ENCODE data around the gene UBE2G2.

UBE2G2 gene, protein sequence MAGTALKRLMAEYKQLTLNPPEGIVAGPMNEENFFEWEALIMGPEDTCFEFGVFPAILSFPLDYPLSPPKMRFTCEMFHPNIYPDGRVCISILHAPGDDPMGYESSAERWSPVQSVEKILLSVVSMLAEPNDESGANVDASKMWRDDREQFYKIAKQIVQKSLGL

DNA sequence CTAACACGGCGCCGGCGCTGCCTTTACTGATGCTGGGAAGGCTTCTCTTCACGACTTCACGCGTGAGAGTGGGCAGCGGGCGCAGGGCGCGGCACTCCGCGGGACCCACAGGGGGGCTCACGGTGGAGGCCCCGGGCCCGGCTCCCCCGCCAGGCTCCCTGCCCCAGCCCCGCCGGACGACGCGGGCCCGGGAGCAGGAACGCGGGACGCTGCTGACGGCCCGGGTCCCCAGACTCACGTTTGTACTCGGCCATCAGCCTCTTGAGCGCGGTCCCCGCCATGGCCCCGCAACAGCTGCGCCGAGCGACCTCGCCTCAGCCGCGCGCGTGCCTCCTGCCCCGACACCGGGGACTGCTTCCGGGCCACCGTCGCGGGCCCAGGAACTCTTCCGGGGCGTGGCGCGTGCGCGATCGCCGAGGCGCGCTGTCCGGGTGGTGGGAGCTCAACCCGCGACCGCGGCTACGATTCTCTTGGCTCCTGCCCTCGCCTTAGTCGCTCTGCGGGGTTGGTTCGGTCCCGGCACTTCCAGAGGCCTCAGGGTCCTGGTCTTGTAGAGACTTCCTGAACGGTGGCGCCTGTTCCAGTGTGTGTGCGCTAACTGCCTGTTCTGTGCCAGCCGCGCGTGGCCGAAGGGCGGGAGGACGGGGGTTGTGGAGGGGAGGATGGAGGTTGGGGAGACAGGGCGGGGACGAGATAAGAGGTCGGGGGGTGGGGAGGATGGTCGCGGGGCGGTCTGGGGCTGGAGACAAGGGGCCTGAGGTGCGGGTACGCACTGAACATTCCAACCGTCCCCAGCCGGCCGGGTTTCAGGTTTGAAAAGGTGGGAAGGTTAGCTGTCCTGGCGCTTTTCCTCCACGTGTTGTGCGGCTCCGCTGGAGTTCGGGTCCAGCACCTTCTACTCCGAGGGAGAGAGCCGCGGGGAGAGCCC is at the start of gene UBE2G2:
Gene UBE2G2, minus strand, starts transcription at position 353 of the 928 bp plus-strand sequence. Its CDS starts 72 bp downstream, at position 281.
- H3K9me3 ChIP-seq (ENCODE audit: control insufficient read depth in 2 of 2, low read length in 2 of 2), result no peaks in the 10 kb centered on the region
- H3K4me1 ChIP-seq (ENCODE audit: control insufficient read depth, insufficient read depth, low read length), result peaks cover 27% of the 10 kb centered on the region
- H3K36me3 ChIP-seq (ENCODE audit: control insufficient read depth in 2 of 2, insufficient read depth in 2 of 2, low read length in 2 of 2), result peaks cover 16 to 18% of the 10 kb centered on the region in 2 donors
- no peaks in the 10 kb centered on the region for H3K27me3 ChIP-seq (ENCODE audit: control insufficient read depth in 1 of 2, insufficient read depth in 2 of 2, low read length in 2 of 2)
- H3K9ac ChIP-seq (ENCODE audit: low read length in 2 of 2), result peak within 1 kb of the TSS; percentile 63 to 85
- H3K27ac ChIP-seq (ENCODE audit: low read length), result peak within 1 kb of the TSS; percentile 64
- peak within 1 kb of the TSS; percentile 61 to 92 for H3K4me3 ChIP-seq (ENCODE audit: low read length in 2 of 2)

DNA sequence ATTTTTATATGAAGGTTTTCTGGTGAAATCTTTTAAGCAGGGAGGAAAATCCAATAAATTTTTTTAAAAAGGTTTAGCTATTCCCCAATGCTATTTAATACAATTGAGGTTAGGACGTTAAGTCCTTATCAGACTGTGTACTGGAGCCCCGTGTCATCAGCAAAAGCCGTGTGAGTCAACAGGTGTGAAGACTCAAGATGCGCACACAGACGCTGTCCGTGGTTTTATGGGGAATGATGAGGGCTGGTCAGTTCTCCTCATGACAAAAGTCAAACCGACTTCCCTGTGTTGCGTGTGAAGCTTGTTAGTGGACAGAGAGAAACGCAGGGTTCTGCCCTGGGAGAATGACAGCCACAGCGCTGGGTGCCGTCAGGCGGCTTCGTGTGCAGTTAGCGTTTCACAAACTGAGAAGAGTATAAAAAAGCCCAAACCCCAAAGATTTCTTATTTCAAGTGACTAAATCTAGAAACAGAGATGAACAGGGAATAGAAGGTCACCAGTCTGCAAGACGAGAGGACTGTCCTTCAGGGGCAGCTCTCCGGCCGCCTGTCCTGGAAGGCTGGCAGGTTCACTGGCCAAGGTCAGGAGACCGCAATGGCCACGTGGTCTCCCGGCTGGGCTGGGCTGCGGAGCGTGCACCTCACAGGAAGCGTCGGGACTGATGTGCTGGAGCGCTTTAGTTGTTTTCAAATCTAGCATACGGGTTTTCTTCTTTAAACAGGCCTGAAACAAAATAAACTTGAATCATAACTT is 49.5 kb upstream of the UBE2G2 start:
- Histone ChIP-seq H3K9ac (ENCODE audit: low read length in 2 of 2) (no peak overlapping the region), H3K9me3 (ENCODE audit: control insufficient read depth in 2 of 2, low read length in 2 of 2) (no peaks in the 10 kb centered on the region), H3K27me3 (ENCODE audit: control insufficient read depth in 1 of 2, insufficient read depth in 2 of 2, low read length in 2 of 2) (no peaks in the 10 kb centered on the region), H3K4me1 (ENCODE audit: control insufficient read depth, insufficient read depth, low read length) (peaks cover 9% of the 10 kb centered on the region), H3K27ac (ENCODE audit: low read length) (no peak overlapping the region), H3K4me3 (ENCODE audit: low read length in 2 of 2) (no peak overlapping the region), H3K36me3 (ENCODE audit: control insufficient read depth in 2 of 2, insufficient read depth in 2 of 2, low read length in 2 of 2) (peaks cover 36 to 52% of the 10 kb centered on the region in 2 donors)

DNA sequence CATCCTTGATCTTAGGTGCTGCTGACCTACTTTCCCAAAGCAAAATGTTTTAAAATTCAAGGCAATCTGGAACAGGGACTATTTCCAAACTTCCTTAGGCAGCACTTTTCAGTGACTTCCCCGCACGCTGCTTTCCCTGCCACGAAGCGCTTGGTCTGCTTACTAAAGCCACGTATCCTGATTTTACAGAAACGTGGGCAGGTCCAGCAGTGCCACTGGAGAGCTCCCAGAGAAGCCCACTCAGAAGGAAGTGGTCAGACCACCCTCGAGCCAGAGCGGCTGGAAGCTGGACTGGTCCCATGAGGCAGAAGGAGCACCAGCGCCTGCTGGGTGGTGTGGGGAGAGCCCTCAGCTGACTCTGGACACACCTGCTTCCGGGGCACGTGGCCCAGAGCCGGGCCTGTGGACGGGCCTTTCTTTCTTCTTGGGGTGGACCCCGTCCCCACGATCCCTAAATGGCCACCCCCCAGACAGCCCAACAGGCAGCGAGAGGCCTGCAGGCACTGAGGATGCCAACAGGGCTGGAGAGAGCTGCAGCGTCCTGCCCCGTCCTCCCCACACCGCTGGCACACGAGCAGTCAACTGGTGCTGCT is 48.7 kb upstream of the UBE2G2 start:
- no peak overlapping the region for H3K27ac ChIP-seq (ENCODE audit: low read length)
- peaks cover 30 to 45% of the 10 kb centered on the region in 2 donors for H3K36me3 ChIP-seq (ENCODE audit: control insufficient read depth in 2 of 2, insufficient read depth in 2 of 2, low read length in 2 of 2)
- H3K4me3 ChIP-seq (ENCODE audit: low read length in 2 of 2), result no peak overlapping the region
- peaks cover 16% of the 10 kb centered on the region for H3K4me1 ChIP-seq (ENCODE audit: control insufficient read depth, insufficient read depth, low read length)
- H3K27me3 ChIP-seq (ENCODE audit: control insufficient read depth in 1 of 2, insufficient read depth in 2 of 2, low read length in 2 of 2), result peaks cover 4% of the 10 kb centered on the region in 2 donors
- H3K9ac ChIP-seq (ENCODE audit: low read length in 2 of 2), result no peak overlapping the region
- H3K9me3 ChIP-seq (ENCODE audit: control insufficient read depth in 2 of 2, low read length in 2 of 2), result no peaks in the 10 kb centered on the region

DNA sequence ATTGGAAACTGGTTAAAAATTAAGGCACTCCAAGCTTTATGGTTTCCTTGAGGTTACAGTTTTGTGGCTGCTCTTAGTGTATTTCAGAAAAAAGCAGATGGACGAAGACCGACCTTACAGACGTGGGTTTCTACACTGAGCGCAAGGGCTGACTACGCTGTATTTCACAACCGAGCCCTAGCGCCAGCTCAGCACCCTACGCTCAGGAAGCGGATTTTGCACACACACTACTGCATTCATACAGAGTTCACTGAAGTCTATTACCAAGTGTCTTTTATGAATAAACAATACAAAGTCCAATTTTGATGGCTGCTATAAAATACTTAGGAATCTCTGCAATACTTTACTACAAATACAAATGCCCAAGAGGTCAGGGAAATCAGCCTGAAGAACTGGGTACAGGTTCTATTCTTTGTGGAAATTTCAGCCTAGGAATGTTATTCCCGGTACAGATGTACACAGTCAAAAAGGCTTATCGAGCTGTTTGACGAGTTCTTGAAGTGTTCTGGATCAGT is 48.1 kb upstream of the UBE2G2 start:
- H3K36me3 ChIP-seq (ENCODE audit: control insufficient read depth in 2 of 2, insufficient read depth in 2 of 2, low read length in 2 of 2), result peaks cover 24 to 40% of the 10 kb centered on the region in 2 donors

DNA sequence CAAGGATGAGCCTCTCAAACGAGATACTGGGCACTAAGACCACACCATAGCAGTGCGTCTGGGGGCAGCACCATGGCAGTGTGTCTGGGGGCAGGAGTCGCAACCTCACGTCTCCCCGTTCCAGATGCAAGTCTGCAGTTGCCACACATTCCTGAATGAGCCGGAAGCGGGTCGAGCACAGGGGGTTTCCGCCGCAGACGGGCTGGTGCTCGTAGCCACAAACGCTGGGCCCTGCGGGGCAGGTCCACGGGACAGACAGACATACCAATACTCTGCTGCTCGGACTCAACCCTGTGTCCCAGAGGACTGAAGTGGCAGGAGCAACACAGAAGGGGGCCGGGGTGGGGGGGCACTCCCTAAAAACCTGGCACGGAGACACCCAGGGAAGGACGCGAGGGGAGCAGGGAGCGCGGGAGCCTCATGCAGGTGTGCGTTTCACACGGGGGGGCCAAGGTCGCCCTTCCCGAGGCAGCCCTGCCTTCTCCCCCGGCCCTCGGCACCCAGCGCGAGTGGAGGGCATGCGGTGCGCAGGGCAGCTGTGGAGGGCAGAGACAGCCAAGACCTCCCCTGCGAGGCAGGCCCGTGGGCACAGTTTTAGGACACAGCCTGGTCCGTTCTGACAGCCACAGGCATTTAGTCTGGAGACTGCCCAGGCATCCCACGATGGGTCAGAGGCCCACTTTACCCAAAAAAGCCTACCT is 47.4 kb upstream of the UBE2G2 start:
- H3K27me3 ChIP-seq (ENCODE audit: control insufficient read depth in 1 of 2, insufficient read depth in 2 of 2, low read length in 2 of 2), result peaks cover 6 to 7% of the 10 kb centered on the region in 2 donors
- no peaks in the 10 kb centered on the region for H3K9me3 ChIP-seq (ENCODE audit: control insufficient read depth in 2 of 2, low read length in 2 of 2)
- no peak overlapping the region for H3K27ac ChIP-seq (ENCODE audit: low read length)
- peaks cover 16% of the 10 kb centered on the region for H3K4me1 ChIP-seq (ENCODE audit: control insufficient read depth, insufficient read depth, low read length)
- peaks cover 18 to 33% of the 10 kb centered on the region in 2 donors for H3K36me3 ChIP-seq (ENCODE audit: control insufficient read depth in 2 of 2, insufficient read depth in 2 of 2, low read length in 2 of 2)
- no peak overlapping the region for H3K9ac ChIP-seq (ENCODE audit: low read length in 2 of 2)
- no peak overlapping the region for H3K4me3 ChIP-seq (ENCODE audit: low read length in 2 of 2)

More for the DNA sequence above, 48.1 kb upstream of the UBE2G2 start:
- Histone ChIP-seq H3K27me3 (ENCODE audit: control insufficient read depth in 1 of 2, insufficient read depth in 2 of 2, low read length in 2 of 2) (peaks cover 4 to 6% of the 10 kb centered on the region in 2 donors), H3K27ac (ENCODE audit: low read length) (no peak overlapping the region), H3K4me1 (ENCODE audit: control insufficient read depth, insufficient read depth, low read length) (peaks cover 16% of the 10 kb centered on the region), H3K4me3 (ENCODE audit: low read length in 2 of 2) (no peak overlapping the region), H3K9ac (ENCODE audit: low read length in 2 of 2) (no peak overlapping the region), H3K9me3 (ENCODE audit: control insufficient read depth in 2 of 2, low read length in 2 of 2) (no peaks in the 10 kb centered on the region)

DNA sequence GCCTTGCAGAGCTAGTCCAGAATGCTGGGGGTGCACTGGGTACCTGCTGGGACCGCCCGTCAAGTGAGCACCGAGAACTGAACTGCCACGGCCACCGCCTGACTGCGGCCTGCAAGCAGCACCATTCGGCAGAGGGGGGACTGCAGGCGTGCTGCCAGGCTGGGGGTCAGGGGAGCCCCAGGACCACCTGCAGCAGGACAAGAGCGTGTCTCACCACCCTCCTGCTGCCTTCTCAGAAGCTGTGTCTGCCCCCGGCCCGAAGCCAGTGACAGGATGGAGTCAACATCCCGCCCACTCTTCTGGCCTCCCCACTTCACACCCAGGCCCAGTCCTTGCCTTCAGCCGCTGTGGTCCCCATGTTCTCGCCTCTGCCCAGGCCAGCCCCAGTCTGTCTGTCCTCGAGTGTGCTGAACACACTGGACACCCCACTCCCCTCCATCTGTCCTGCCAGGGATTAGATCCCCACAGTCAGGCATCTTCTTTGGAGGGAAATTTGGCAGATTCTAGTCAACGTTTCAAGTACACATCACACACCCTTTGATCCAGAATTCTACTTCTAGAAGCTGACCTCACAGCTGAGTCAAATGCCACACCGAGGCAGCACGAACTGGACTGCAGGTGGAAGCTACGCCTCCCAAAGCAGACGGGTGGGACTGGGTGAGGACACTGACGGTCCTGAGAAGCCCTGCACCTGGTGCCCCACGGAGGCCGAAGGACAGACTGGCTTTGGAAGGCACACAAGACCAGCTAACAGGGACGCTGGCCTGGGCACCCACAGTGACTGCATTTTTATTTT is 45.8 kb upstream of the UBE2G2 start:
- Histone ChIP-seq H3K27me3 (ENCODE audit: control insufficient read depth in 1 of 2, insufficient read depth in 2 of 2, low read length in 2 of 2) (peaks cover 8 to 10% of the 10 kb centered on the region in 2 donors), H3K9me3 (ENCODE audit: control insufficient read depth in 2 of 2, low read length in 2 of 2) (no peaks in the 10 kb centered on the region), H3K4me1 (ENCODE audit: control insufficient read depth, insufficient read depth, low read length) (peaks cover 16% of the 10 kb centered on the region), H3K4me3 (ENCODE audit: low read length in 2 of 2) (no peak overlapping the region), H3K9ac (ENCODE audit: low read length in 2 of 2) (no peak overlapping the region), H3K36me3 (ENCODE audit: control insufficient read depth in 2 of 2, insufficient read depth in 2 of 2, low read length in 2 of 2) (peaks cover 18 to 27% of the 10 kb centered on the region in 2 donors), H3K27ac (ENCODE audit: low read length) (no peak overlapping the region)

DNA sequence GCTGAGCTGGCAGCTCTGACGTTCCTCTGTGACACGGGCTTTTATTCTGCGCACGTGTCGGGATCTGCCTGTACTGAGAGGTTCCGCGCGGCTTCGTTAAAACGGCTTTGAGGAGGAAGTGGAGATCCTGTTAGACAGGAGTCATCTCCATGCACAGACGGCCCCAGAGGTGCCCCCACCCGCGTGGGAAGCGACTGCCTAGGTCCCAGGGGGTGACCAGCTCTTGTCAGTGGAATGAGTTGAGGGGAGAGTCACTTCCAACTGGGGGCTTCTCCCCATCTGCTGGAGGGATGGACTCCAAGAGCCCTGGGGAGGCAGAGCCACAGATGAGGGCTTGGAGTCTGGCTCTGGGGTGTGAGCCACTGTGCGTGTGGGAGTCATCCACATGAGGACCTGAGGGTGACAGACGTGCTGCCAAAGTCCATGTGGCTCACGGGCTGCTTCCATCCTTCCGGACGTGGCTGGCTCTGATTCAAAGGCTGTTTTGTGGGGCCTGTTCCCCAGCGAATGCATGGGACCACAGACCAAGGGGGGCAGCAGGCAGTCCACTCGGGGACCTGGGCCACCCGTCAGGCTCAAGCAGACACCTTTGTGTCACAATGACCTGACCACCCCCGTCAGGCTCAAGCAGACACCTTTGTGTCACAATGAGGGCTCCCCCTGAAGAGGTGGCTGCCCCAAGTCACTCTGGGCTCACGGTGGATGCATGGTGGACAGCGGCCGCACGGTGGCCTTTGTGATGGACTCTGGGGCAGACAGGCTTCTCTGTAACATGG is 45.1 kb upstream of the UBE2G2 start:
- peak overlapping the region; percentile 50 to 63 for H3K4me3 ChIP-seq (ENCODE audit: low read length in 2 of 2)
- H3K4me1 ChIP-seq (ENCODE audit: control insufficient read depth, insufficient read depth, low read length), result peaks cover 16% of the 10 kb centered on the region
- H3K27ac ChIP-seq (ENCODE audit: low read length), result no peak overlapping the region
- H3K9me3 ChIP-seq (ENCODE audit: control insufficient read depth in 2 of 2, low read length in 2 of 2), result no peaks in the 10 kb centered on the region
- H3K36me3 ChIP-seq (ENCODE audit: control insufficient read depth in 2 of 2, insufficient read depth in 2 of 2, low read length in 2 of 2), result peaks cover 18 to 26% of the 10 kb centered on the region in 2 donors
- H3K27me3 ChIP-seq (ENCODE audit: control insufficient read depth in 1 of 2, insufficient read depth in 2 of 2, low read length in 2 of 2), result peaks cover 9 to 12% of the 10 kb centered on the region in 2 donors
- peak overlapping the region in 1 of 2 donors; percentile 51 for H3K9ac ChIP-seq (ENCODE audit: low read length in 2 of 2)

DNA sequence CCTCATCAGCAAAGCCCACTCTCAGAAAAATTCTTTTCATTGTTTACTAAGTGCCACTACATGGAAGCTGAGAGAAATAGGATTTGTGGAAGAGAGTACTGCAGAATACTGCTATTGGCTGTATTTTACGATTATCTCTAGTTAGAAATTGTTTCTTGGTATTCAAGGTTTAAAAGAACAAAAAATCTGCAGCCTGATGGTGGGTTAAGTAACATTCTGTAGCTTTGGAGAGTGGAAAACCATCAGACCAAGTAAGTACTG is 44.5 kb upstream of the UBE2G2 start:
- Histone ChIP-seq H3K9ac (ENCODE audit: low read length in 2 of 2) (peak overlapping the region in 1 of 2 donors; percentile 51), H3K27ac (ENCODE audit: low read length) (no peak overlapping the region), H3K36me3 (ENCODE audit: control insufficient read depth in 2 of 2, insufficient read depth in 2 of 2, low read length in 2 of 2) (peaks cover 15 to 23% of the 10 kb centered on the region in 2 donors), H3K9me3 (ENCODE audit: control insufficient read depth in 2 of 2, low read length in 2 of 2) (no peaks in the 10 kb centered on the region), H3K4me1 (ENCODE audit: control insufficient read depth, insufficient read depth, low read length) (peaks cover 16% of the 10 kb centered on the region), H3K4me3 (ENCODE audit: low read length in 2 of 2) (peak overlapping the region; percentile 50 to 63), H3K27me3 (ENCODE audit: control insufficient read depth in 1 of 2, insufficient read depth in 2 of 2, low read length in 2 of 2) (peaks cover 9 to 15% of the 10 kb centered on the region in 2 donors)

Data from stomach smooth muscle (tissue), 2 donors.